HepG2 (cell line): Measurements from ENCODE around the gene RNPS1. TPM values are rescaled to one million over a fixed set of nuclear protein-coding genes. Genes with fewer than 3 reads are reported as not detected.
"Not testable (repeated sequence)": the region's sequence is repeated elsewhere in the genome, so short reads cannot be mapped to it uniquely, and the experiment has no call there.

ENCODE experiments used
- ATAC-seq: fragments of 200-7000 bp; cut with Tn5 transposase; 3 replicates; pipeline ENCODE4 v1.9.1; 2020; ENCODE audit warnings: mild to moderate bottlenecking, moderate library complexity
- BruUV-seq: library from RNA; stranded (reverse); fragments of 400-500 nt; replicated peaks from 2 replicates; lab custom pipeline; 2021; lab: Mats Ljungman, UMichigan
- CTCF ChIA-PET: fragments of 300-600 bp; formaldehyde crosslinking; extraction: SDS; loops from one replicate; lab custom pipeline; 2021; ENCODE audit warnings: low total read pairs, inconsistent platforms, low intra/inter-chr PET ratio; lab: Yijun Ruan, JAX
- POLR2A ChIA-PET: fragments of 350-600 bp; sonication (Branson Sonifier 250); formaldehyde crosslinking; loops from one replicate; lab custom pipeline; 2020; ENCODE audit warnings: antibody characterized with exemption, inconsistent platforms; lab: Yijun Ruan, JAX
- DNase-seq: peaks from one replicate; pipeline ENCODE4 v3.0.0-alpha.2; 2015; ENCODE audit warnings: low spot score
- FAIRE-seq: peaks from 3 replicates; lab custom pipeline; 2011; peaks lifted over from hg19 to GRCh38; lab: Jason Lieb, UNC
- H2AFZ ChIP-seq: one replicate; pipeline ENCODE4 v1.6.1; 2011; ENCODE audit warnings: low read length, inconsistent platforms
- H3K27ac ChIP-seq: fragments of 300-600 bp; 3 replicates; pipeline ENCODE4 v1.8.0; 2011; ENCODE audit warnings: mixed run types, mild to moderate bottlenecking, mixed read lengths, low read length, inconsistent platforms; ENCODE audit not compliant: insufficient read depth; ENCODE audit errors: extremely low read length
- H3K27me3 ChIP-seq, 2 experiments: fragments of 200-600 bp in 1 of 2; 2 replicates in 1 of 2; 3 replicates in 1 of 2; pipeline versions ENCODE4 v1.6.0 to v1.8.0; 2011; ENCODE audit warnings: low read length in 2 of 2, mild to moderate bottlenecking in 2 of 2, moderate library complexity in 2 of 2, inconsistent platforms in 1 of 2; ENCODE audit not compliant: insufficient read depth in 2 of 2, control insufficient read depth in 1 of 2
- H3K36me3 ChIP-seq, 2 experiments: fragments of 200-600 bp in 1 of 2; replicated peaks in 1 of 2; 2 replicates in 1 of 2; 3 replicates in 1 of 2; pipeline versions ENCODE4 v1.5.1 to v1.8.0; 2011; ENCODE audit warnings: low read length in 2 of 2, inconsistent platforms in 1 of 2; ENCODE audit not compliant: insufficient read depth in 2 of 2, control insufficient read depth in 1 of 2
- H3K4me1 ChIP-seq: 2 replicates; pipeline ENCODE4 v1.5.1; 2012; ENCODE audit warnings: low read length, inconsistent platforms; ENCODE audit not compliant: insufficient read depth
- H3K4me2 ChIP-seq: 2 replicates; pipeline ENCODE4 v1.6.0; 2011; ENCODE audit warnings: low read depth, low read length, inconsistent platforms
- H3K4me3 ChIP-seq, 3 experiments: fragments of 200-600 bp in 1 of 3; sonication (generic), shearing (Covaris generic) in 1 of 3; replicated peaks in 1 of 3; 2 replicates each; pipeline ENCODE4 v1.5.1; 2011 to 2016; ENCODE audit warnings: low read length in 3 of 3, inconsistent platforms in 2 of 3, low read depth in 2 of 3, mild to moderate bottlenecking in 2 of 3, control low read depth in 1 of 3, mixed read lengths in 1 of 3; ENCODE audit not compliant: insufficient read depth in 1 of 3
- H3K79me2 ChIP-seq: one replicate; pipeline ENCODE4 v1.6.1; 2011; ENCODE audit warnings: low read length, inconsistent platforms; ENCODE audit not compliant: insufficient read depth
- H3K9ac ChIP-seq: 2 replicates; pipeline ENCODE4 v1.6.0; 2011; ENCODE audit warnings: mild to moderate bottlenecking, low read depth, low read length, inconsistent platforms; ENCODE audit not compliant: insufficient read depth
- H3K9me3 ChIP-seq: 2 replicates; pipeline ENCODE4 v1.5.1; 2012; ENCODE audit warnings: mild to moderate bottlenecking, low read length
- H4K20me1 ChIP-seq: 2 replicates; pipeline ENCODE4 v1.6.0; 2011; ENCODE audit warnings: inconsistent platforms, mild to moderate bottlenecking, low read length, moderate library complexity; ENCODE audit not compliant: insufficient read depth
- BRCA1 ChIP-seq: sonication (generic); formaldehyde crosslinking; IDR thresholded peaks from 2 replicates; pipeline ENCODE4 v1.4.0; 2020; ENCODE audit warnings: missing genetic modification reagents
- CENPT ChIP-seq: sonication (generic); formaldehyde crosslinking; IDR thresholded peaks from 2 replicates; pipeline ENCODE4 v1.8.0; 2022; ENCODE audit warnings: low read depth, mild to moderate bottlenecking, moderate library complexity, missing genetic modification reagents
- CREB3 ChIP-seq: sonication (generic); formaldehyde crosslinking; IDR thresholded peaks from 2 replicates; pipeline ENCODE4 v1.5.0; 2020; ENCODE audit warnings: missing genetic modification reagents
- DBP ChIP-seq: sonication (generic); formaldehyde crosslinking; IDR thresholded peaks from 2 replicates; pipeline ENCODE4 v1.4.0; 2020; ENCODE audit warnings: missing genetic modification reagents; ENCODE audit errors: not compliant biosample characterization
- GABPA ChIP-seq, 2 experiments: IDR thresholded peaks; 2 replicates each; pipeline ENCODE4 v1.6.1; 2011 to 2016; ENCODE audit warnings: low read depth in 2 of 2, low read length in 1 of 2, missing biosample characterization in 1 of 2, missing genetic modification characterization in 1 of 2
- MAF1 ChIP-seq: sonication (generic); formaldehyde crosslinking; IDR thresholded peaks from 2 replicates; pipeline ENCODE4 v1.5.0; 2020; ENCODE audit warnings: missing genetic modification reagents, borderline replicate concordance
- MAFG ChIP-seq: sonication (generic); formaldehyde crosslinking; IDR thresholded peaks from 2 replicates; pipeline ENCODE4 v1.5.1; 2020; ENCODE audit warnings: mild to moderate bottlenecking, missing genetic modification reagents
- THAP8 ChIP-seq: sonication (generic); formaldehyde crosslinking; IDR thresholded peaks from 2 replicates; pipeline ENCODE4 v1.5.1; 2020; ENCODE audit warnings: missing genetic modification reagents, mild to moderate bottlenecking, borderline replicate concordance
- ZNF234 ChIP-seq: sonication (generic); formaldehyde crosslinking; conservative IDR thresholded peaks from 2 replicates; pipeline ENCODE4 v1.5.1; 2020; ENCODE audit warnings: mild to moderate bottlenecking, missing genetic modification reagents
- ZNF333 ChIP-seq: sonication (generic); formaldehyde crosslinking; IDR thresholded peaks from 2 replicates; pipeline ENCODE4 v1.4.0; 2020; ENCODE audit warnings: mild to moderate bottlenecking, missing genetic modification reagents, borderline replicate concordance
- ZNF468 ChIP-seq: sonication (generic); formaldehyde crosslinking; IDR thresholded peaks from 2 replicates; pipeline ENCODE4 v1.8.0; 2022; ENCODE audit warnings: mild to moderate bottlenecking, moderate library complexity, missing genetic modification reagents
- ZNF777 ChIP-seq: sonication (generic); formaldehyde crosslinking; IDR thresholded peaks from 2 replicates; pipeline ENCODE4 v1.4.0; 2020; ENCODE audit warnings: missing genetic modification reagents
- ZNF850 ChIP-seq: sonication (generic); formaldehyde crosslinking; conservative IDR thresholded peaks from 2 replicates; pipeline ENCODE4 v1.9.0; 2021; ENCODE audit warnings: mild to moderate bottlenecking, missing genetic modification reagents
- ZSCAN12 ChIP-seq: sonication (generic); formaldehyde crosslinking; IDR thresholded peaks from 2 replicates; pipeline ENCODE4 v1.9.0; 2021; ENCODE audit warnings: mild to moderate bottlenecking, missing genetic modification reagents
- ZSCAN31 ChIP-seq: sonication (generic); formaldehyde crosslinking; IDR thresholded peaks from 2 replicates; pipeline ENCODE4 v1.5.0; 2020; ENCODE audit warnings: low read depth, mild to moderate bottlenecking, missing genetic modification reagents
- WGBS: methylation state at CpG from one replicate; pipeline ENCODE4 v1.1.6; 2017; ENCODE audit warnings: low lambda C conversion rate; 5-methylcytosine and 5-hydroxymethylcytosine counted together
- in situ Hi-C: cut with HindIII; loops from 2 replicates; pipeline ENCODE4 v1.10.0; 2017; ENCODE audit warnings: low pct_unique_long_range_greater_than_20kb; ENCODE audit not compliant: extremely low pct_ligation_motif_present
- intact Hi-C: fragments of 100-400 bp; cut with micrococcal nuclease; formaldehyde crosslinking; loops from one replicate; pipeline ENCODE4 v1.10.0; 2022; ENCODE audit not compliant: unreplicated experiment
- polyA plus RNA-seq, 8 experiments: library from polyadenylated mRNA; depleted of rRNA in 3 of 8; stranded (reverse) in 7 of 8; unstranded in 1 of 8; fragments of >200 nt; fragmentation: Illumina TruSeq in 4 of 8; extraction: Trizol in 4 of 8; gene quantifications; 2 replicates each; pipeline versions ENCODE4 v1.2.1 to v1.2.3, GENCODE V29; 2011 to 2016; ENCODE audit warnings: low read depth in 4 of 8, missing spikeins in 1 of 8, mixed read lengths in 1 of 8; ENCODE audit not compliant: insufficient read depth in 1 of 8
- total RNA-seq, 5 experiments: library from RNA; depleted of rRNA; stranded (reverse); fragments of >200 nt; fragmentation: Illumina TruSeq; extraction: Trizol; gene quantifications; 2 replicates each; pipeline ENCODE4 v1.2.3, GENCODE V29; 2016; ENCODE audit warnings: low read depth in 1 of 5

Gene RNPS1
- total and polyA plus RNA-seq, 2 of the 13 experiments (the other 11 are each of a cell fraction or from before 2014, with no cell fraction given) = 126 to 133 TPM

- CTCF ChIA-PET; BruUV-seq; in situ Hi-C loops; H3K27me3 ChIP-seq; DNase-seq; H3K9me3 ChIP-seq; FAIRE-seq; intact Hi-C loops; H2AFZ ChIP-seq; TF ChIP-seq GABPA (CRISPR knock-in tag; IDR thresholded peaks at IDR 0.05; ENCODE audit: low read depth): not testable (repeated sequence)
- H4K20me1 ChIP-seq = peaks cover 42% of the 10 kb centered on the region
- H3K4me2 ChIP-seq = peak overlapping the region; percentile 97
- peak overlapping the region; percentile 74 to 95 (median 93); a peak in 5 of 6 replicates for H3K4me3 ChIP-seq
- POLR2A ChIA-PET = interaction anchor here (1.2 kb wide), 1 partner anchor 16 kb away, joined by 3 read pairs; the partner anchor contains the start of gene ECI1
- peaks cover 35% of the 10 kb centered on the region for H3K4me1 ChIP-seq
- peak overlapping the region; percentile 98 for H3K27ac ChIP-seq
- peak overlapping the region; percentile 92 for H3K9ac ChIP-seq
- H3K79me2 ChIP-seq = peaks cover 56% of the 10 kb centered on the region
- peak; percentile 82 for ATAC-seq
- WGBS = 1% methylated on average over 32 of the region's 54 CpGs
- H3K36me3 ChIP-seq = peaks cover 5 to 25% of the 10 kb centered on the region in 2 experiments
- 0 out of 2 replicates have a peak, but pooled peaks have one; percentile 8 for TF ChIP-seq MAF1
- TF ChIP-seq ZNF234 (CRISPR knock-in tag) = peak; percentile 90; the same call in 1 of the 2 replicates
- 0 out of 2 replicates have a peak, but pooled peaks have one; percentile 4 for TF ChIP-seq CREB3 (CRISPR knock-in tag)
- peak; percentile 65 for TF ChIP-seq GABPA (IDR thresholded peaks at IDR 0.05; ENCODE audit: low read depth, low read length)
- 0 out of 2 replicates have a peak, but pooled peaks have one; percentile 92 for TF ChIP-seq ZNF333
- TF ChIP-seq ZNF777 (CRISPR knock-in tag) = peak; percentile 8; the same call in 1 of the 2 replicates
- TF ChIP-seq MAFG = peak; percentile 29; the same call in 1 of the 2 replicates
- 0 out of 2 replicates have a peak, but pooled peaks have one; percentile 10 for TF ChIP-seq ZNF850 (CRISPR knock-in tag)
- TF ChIP-seq ZSCAN12 (CRISPR knock-in tag) = 0 out of 2 replicates have a peak, but pooled peaks have one; percentile 6
- peak; percentile 10 for TF ChIP-seq DBP (CRISPR knock-in tag)
- 0 out of 2 replicates have a peak, but pooled peaks have one; percentile 13 for TF ChIP-seq CENPT (CRISPR knock-in tag)
- 0 out of 2 replicates have a peak, but pooled peaks have one; percentile 28 for TF ChIP-seq THAP8 (CRISPR knock-in tag)
- TF ChIP-seq BRCA1 (CRISPR knock-in tag) = peak; percentile 6; the same call in 1 of the 2 replicates
- 0 out of 2 replicates have a peak, but pooled peaks have one; percentile 25 for TF ChIP-seq ZNF468
- TF ChIP-seq ZSCAN31 = peak; percentile 51; the same call in 1 of the 2 replicates
These were observed 417 bp downstream of the RNPS1 start for GRCh38 chr16:2267505-2267912.

- H2AFZ ChIP-seq, H3K27me3 ChIP-seq, H3K9me3 ChIP-seq, intact Hi-C loops, DNase-seq, in situ Hi-C loops, ATAC-seq, CTCF ChIA-PET, BruUV-seq: not testable (repeated sequence)
- POLR2A ChIA-PET = interaction anchor here (1.2 kb wide), 1 partner anchor 15 kb away, joined by 3 read pairs; the partner anchor contains the start of gene ECI1
- peak overlapping the region; percentile 74 to 95 (median 93) for H3K4me3 ChIP-seq
- H3K27ac ChIP-seq = peak overlapping the region; percentile 98
- peaks cover 62% of the 10 kb centered on the region for H3K79me2 ChIP-seq
- peak; percentile 39 for FAIRE-seq
- WGBS = 10% methylated on average over 6 of the region's 12 CpGs
- H4K20me1 ChIP-seq = peaks cover 42% of the 10 kb centered on the region
- peaks cover 7 to 29% of the 10 kb centered on the region in 2 experiments for H3K36me3 ChIP-seq
- H3K4me1 ChIP-seq = peaks cover 35% of the 10 kb centered on the region
- peak overlapping the region; percentile 92 for H3K9ac ChIP-seq
- H3K4me2 ChIP-seq = peak overlapping the region; percentile 97
These were observed 1.0 kb downstream of the RNPS1 start for GRCh38 chr16:2266887-2267286.
